Measurements from ENCODE around the gene ALDH3B2.
"Not testable (repeated sequence)": the region's sequence is repeated elsewhere in the genome, so short reads cannot be mapped to it uniquely, and the experiment has no call there.

ALDH3B2 gene

DNA sequence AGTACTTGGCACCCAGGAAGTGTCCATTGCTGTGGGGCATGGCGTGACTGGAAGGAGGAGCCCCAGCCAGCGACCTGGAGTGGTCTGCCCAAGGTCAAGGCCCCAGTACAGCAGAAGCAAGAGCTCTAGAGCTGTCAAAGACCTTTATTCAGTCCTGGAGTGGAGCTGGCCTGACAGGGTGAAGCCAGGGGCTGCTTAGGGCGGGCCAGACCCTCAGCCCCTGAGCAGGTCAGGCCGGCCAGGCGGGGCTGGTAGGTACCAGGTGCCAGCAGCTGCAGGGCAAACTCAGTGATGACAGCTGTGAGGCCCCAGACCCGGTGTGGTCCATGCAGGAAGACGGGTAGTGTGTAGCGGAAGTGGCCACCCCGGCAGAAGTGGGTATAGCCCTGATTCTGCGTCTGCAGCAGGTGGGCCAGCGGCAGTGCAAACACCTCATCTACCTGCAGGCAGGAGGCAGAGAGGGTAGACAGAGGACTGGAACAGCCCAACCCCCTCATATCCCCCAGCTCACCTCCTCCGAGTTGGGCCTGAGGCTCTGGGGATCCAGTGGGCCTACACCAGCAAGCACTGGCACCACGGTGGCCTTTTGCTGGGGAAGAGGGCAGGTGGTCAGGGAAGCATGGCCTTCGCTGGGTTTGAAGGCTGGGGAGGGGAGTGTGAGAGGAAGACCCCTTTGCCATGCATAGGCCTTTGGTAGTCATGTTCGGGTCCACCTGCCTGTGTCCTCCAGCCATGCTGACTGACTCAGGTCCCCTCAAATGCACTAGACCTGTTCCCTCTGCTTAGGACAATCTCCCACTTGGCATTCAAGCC lies 46.4 kb downstream of the ALDH3B2 start:
- ChIA-PET CTCF (interaction anchor here (1.5 to 3.4 kb wide), 5 partner anchors 8 to 37 kb away, joined by 3 to 15 read pairs (median 10); partner anchors contain the start of gene ACY3), POLR2A (interaction anchor here (1.3 kb wide), 1 partner anchor 15 kb away, joined by 3 read pairs; no protein-coding TSS in a partner anchor)
- DNase-seq (ENCODE audit: extremely low spot score) = no peak
- TF ChIP-seq CTBP1 (IDR thresholded peaks at IDR 0.05; ENCODE audit: borderline replicate concordance) (no peak), SUZ12 (IDR thresholded peaks at IDR 0.05) (no peak), HDGF (IDR thresholded peaks at IDR 0.05; ENCODE audit: borderline replicate concordance) (no peak), L3MBTL2 (conservative IDR thresholded peaks at IDR 0.05) (no peak), SP1 (IDR thresholded peaks at IDR 0.05) (no peak), NFRKB (IDR thresholded peaks at IDR 0.05) (no peak), LEF1 (IDR thresholded peaks at IDR 0.05; ENCODE audit: borderline replicate concordance) (no peak), FOXM1 (IDR thresholded peaks at IDR 0.05; ENCODE audit: borderline replicate concordance) (no peak), BHLHE40 (IDR thresholded peaks at IDR 0.05; ENCODE audit: borderline replicate concordance) (no peak), FOXK2 (IDR thresholded peaks at IDR 0.05) (no peak), FOXA1 (IDR thresholded peaks at IDR 0.05) (no peak), TARDBP (IDR thresholded peaks at IDR 0.05) (no peak)
- TF ChIP-seq, protein P1, sequence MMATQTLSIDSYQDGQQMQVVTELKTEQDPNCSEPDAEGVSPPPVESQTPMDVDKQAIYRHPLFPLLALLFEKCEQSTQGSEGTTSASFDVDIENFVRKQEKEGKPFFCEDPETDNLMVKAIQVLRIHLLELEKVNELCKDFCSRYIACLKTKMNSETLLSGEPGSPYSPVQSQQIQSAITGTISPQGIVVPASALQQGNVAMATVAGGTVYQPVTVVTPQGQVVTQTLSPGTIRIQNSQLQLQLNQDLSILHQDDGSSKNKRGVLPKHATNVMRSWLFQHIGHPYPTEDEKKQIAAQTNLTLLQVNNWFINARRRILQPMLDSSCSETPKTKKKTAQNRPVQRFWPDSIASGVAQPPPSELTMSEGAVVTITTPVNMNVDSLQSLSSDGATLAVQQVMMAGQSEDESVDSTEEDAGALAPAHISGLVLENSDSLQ (IDR thresholded peaks at IDR 0.05) = no peak

DNA sequence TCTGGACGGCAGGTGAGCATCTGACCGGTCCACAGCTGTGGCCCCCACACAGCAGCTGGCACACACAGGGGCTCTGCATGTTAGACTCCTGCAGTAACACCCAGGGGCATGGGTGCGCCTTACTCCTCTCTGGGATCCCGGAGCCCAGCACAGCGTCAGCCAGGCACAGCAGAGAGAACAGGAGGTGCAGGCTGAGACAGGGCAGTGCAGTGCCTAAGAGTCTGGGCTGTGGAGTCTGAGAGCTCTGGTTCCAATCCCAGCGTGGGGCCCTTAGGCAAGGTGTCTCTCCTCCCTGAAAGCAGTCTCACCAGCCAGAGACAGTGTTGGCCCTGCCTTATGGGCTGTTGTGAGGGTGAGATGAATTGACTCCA lies 47.0 kb downstream of the ALDH3B2 start:
- TF ChIP-seq ARNT (IDR thresholded peaks at IDR 0.05) = no peak
- TF ChIP-seq ZNF384 (IDR thresholded peaks at IDR 0.05) = no peak
- TF ChIP-seq FOXM1 (IDR thresholded peaks at IDR 0.05; ENCODE audit: borderline replicate concordance) = no peak
- no peak for TF ChIP-seq CTBP1 (IDR thresholded peaks at IDR 0.05; ENCODE audit: borderline replicate concordance)
- no peak for TF ChIP-seq FOXA1 (IDR thresholded peaks at IDR 0.05)
- TF ChIP-seq L3MBTL2 (conservative IDR thresholded peaks at IDR 0.05) = no peak
- no peak for TF ChIP-seq HDGF (IDR thresholded peaks at IDR 0.05; ENCODE audit: borderline replicate concordance)
- TF ChIP-seq FOXK2 (IDR thresholded peaks at IDR 0.05) = no peak
- TF ChIP-seq NFRKB (IDR thresholded peaks at IDR 0.05) = no peak
- no peak for TF ChIP-seq BHLHE40 (IDR thresholded peaks at IDR 0.05; ENCODE audit: borderline replicate concordance)
- TF ChIP-seq SP1 (IDR thresholded peaks at IDR 0.05) = no peak
- TF ChIP-seq, protein P1 (IDR thresholded peaks at IDR 0.05) = no peak
- TF ChIP-seq TARDBP (IDR thresholded peaks at IDR 0.05) = no peak
- no peak for TF ChIP-seq LEF1 (IDR thresholded peaks at IDR 0.05; ENCODE audit: borderline replicate concordance)
- TF ChIP-seq ELF4 (IDR thresholded peaks at IDR 0.05) = no peak
- no peak for TF ChIP-seq SUZ12 (IDR thresholded peaks at IDR 0.05)
- ChIA-PET POLR2A (interaction anchor here (1.3 kb wide), 1 partner anchor 14 kb away, joined by 3 read pairs; no protein-coding TSS in a partner anchor), CTCF (interaction anchor here (1.6 kb wide), 1 partner anchor 13 kb away, joined by 6 read pairs; no protein-coding TSS in a partner anchor)
- no peak for DNase-seq (ENCODE audit: extremely low spot score)

GRCh38 chr11:67626970-67627369 lies 47.5 kb downstream of the ALDH3B2 start:
- CTCF ChIA-PET = interaction anchor here (1.6 kb wide), 1 partner anchor 12 kb away, joined by 6 read pairs; no protein-coding TSS in a partner anchor
- no peak for DNase-seq (ENCODE audit: extremely low spot score)
- POLR2A ChIA-PET = interaction anchor here (1.3 kb wide), 1 partner anchor 14 kb away, joined by 3 read pairs; no protein-coding TSS in a partner anchor
- TF ChIP-seq HDGF (IDR thresholded peaks at IDR 0.05; ENCODE audit: borderline replicate concordance) (no peak), FOXA1 (IDR thresholded peaks at IDR 0.05) (no peak), NFRKB (IDR thresholded peaks at IDR 0.05) (no peak), ZNF384 (IDR thresholded peaks at IDR 0.05) (no peak), SP1 (IDR thresholded peaks at IDR 0.05) (no peak), CTBP1 (IDR thresholded peaks at IDR 0.05; ENCODE audit: borderline replicate concordance) (no peak), L3MBTL2 (conservative IDR thresholded peaks at IDR 0.05) (no peak)

DNA sequence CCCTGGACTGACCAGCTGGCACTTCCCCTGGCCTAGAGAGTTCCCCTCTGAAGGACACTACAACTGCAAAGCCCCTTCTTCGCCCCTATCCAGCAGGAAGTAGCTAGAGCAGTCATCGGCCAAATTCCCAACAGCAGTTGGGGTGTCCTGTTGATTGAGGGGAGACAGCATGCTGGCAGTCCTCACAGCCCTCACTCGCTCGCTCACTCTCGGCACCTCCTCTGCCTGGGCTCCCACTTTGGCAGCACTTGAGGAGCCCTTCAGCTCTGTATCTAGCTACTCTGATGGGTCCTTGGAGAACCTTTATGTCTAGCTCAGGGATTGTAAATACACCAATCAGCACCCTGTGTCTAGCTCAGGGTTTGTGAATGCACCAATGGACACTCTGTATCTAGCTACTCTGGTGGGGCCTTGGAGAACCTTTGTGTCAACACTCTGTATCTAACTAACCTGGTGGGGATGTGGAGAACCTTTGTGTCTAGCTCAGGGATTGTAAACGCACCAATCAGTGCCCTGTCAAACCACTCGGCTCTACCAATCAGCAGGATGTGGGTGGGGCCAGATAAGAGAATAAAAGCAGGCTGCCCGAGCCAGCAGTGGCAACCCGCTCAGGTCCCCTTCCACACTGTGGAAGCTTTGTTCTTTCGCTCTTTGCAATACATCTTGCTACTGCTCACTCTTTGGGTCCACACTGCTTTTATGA lies 48.1 kb downstream of the ALDH3B2 start:
- CTCF ChIA-PET = interaction anchor here (1.6 kb wide), 1 partner anchor 12 kb away, joined by 6 read pairs; no protein-coding TSS in a partner anchor
- DNase-seq (ENCODE audit: extremely low spot score); POLR2A ChIA-PET: not testable (repeated sequence)

- POLR2A ChIA-PET; DNase-seq (ENCODE audit: extremely low spot score); CTCF ChIA-PET: not testable (repeated sequence)
Observed at GRCh38 chr11:67623795-67624194, 50.6 kb downstream of the ALDH3B2 start.

GRCh38 chr11:67622905-67623304 lies 51.5 kb downstream of the ALDH3B2 start:
- DNase-seq (ENCODE audit: extremely low spot score); CTCF ChIA-PET; POLR2A ChIA-PET: not testable (repeated sequence)

- DNase-seq (ENCODE audit: extremely low spot score) = not testable (repeated sequence)
- CTCF ChIA-PET = interaction anchor here (0.6 kb wide), 1 partner anchor 14 kb away, joined by 4 read pairs; no protein-coding TSS in a partner anchor
- POLR2A ChIA-PET = interaction anchor here (1.0 kb wide), 1 partner anchor 8 kb away, joined by 3 read pairs; the partner anchor contains the start of gene NUDT8
Observed at GRCh38 chr11:67621928-67622327, 52.5 kb downstream of the ALDH3B2 start.

GRCh38 chr11:67620621-67621020 lies 53.8 kb downstream of the ALDH3B2 start:
- CTCF ChIA-PET = interaction anchor here (0.9 kb wide), 1 partner anchor 8 kb away, joined by 3 read pairs; the partner anchor contains the start of gene NUDT8
- POLR2A ChIA-PET; DNase-seq (ENCODE audit: extremely low spot score): not testable (repeated sequence)

- POLR2A ChIA-PET; DNase-seq (ENCODE audit: extremely low spot score): not testable (repeated sequence)
- CTCF ChIA-PET = interaction anchor here (0.9 kb wide), 1 partner anchor 9 kb away, joined by 3 read pairs; the partner anchor contains the start of gene NUDT8
Observed at GRCh38 chr11:67619683-67620618, 54.5 kb downstream of the ALDH3B2 start.

DNA sequence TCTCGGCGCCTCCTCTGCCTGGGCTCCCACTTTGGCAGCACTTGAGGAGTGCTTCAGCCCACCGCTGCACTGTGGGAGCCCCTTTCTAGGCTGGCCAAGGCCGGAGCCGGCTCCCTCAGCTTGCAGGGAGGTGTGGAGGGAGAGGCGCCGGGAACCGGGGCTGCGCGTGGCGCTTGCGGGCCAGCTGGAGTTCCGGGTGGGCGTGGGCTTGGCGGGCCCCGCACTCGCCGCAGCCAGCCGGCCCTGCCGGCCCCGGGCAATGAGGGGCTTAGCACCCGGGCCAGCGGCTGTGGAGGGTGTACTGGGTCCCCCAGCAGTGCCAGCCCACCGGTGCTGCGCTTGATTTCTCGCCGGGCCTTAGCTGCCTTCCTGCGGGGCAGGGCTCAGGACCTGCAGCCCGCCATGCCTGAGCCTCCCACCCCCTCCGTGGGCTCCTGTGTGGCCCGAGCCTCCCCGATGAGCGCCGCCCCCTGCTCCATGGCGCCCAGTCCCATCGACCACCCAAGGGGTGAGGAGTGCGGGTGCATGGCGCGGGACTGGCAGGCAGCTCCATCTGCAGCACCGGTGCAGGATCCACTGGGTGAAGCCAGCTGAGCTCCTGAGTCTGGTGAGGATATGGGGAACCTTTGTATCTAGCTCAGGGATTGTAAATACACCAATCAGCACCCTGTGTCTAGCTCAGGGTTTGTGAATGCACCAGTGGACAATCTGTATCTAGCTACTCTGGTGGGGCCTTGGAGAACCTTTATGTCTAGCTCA lies 55.3 kb downstream of the ALDH3B2 start:
- POLR2A ChIA-PET; CTCF ChIA-PET; DNase-seq (ENCODE audit: extremely low spot score): not testable (repeated sequence)

All from HEK293T (cell line).